Measurements from ENCODE around the gene KRTAP24-1. TPM values are rescaled to one million over a fixed set of nuclear protein-coding genes. Genes with fewer than 3 reads are reported as not detected.

Gene KRTAP24-1
- polyA plus RNA-seq (2013, experiment 1 of 2): not detected
- polyA plus RNA-seq (2013, experiment 2 of 2): not detected

- WGBS, 2 experiments (ENCODE audit: insufficient coverage in 2 of 2): 75 to 87% methylated on average over 2 of the region's 3 CpGs
- Histone ChIP-seq H3K27ac (ENCODE audit: low read depth, low read length, severe bottlenecking) (no peak within 1 kb of the TSS), H3K4me1 (ENCODE audit: control insufficient read depth, insufficient read depth, low read length, poor library complexity, severe bottlenecking) (no peaks in the 10 kb centered on the region), H3K36me3 (ENCODE audit: control insufficient read depth, insufficient read depth, low read length) (no peaks in the 10 kb centered on the region), H3K9me3 (ENCODE audit: control insufficient read depth, low read length) (no peaks in the 10 kb centered on the region), H3K4me3 (ENCODE audit: extremely low read depth, insufficient read depth, low read length, poor library complexity, severe bottlenecking) (no peak within 1 kb of the TSS)
Measured at GRCh38 chr21:30282850-30283249, at the start of gene KRTAP24-1. Gene KRTAP24-1 (minus strand): TSS chr21:30282950. CDS start chr21:30282932, 18 bp downstream.

- Histone ChIP-seq H3K27ac (ENCODE audit: low read depth, low read length, severe bottlenecking) (no peak overlapping the region), H3K36me3 (ENCODE audit: control insufficient read depth, insufficient read depth, low read length) (no peaks in the 10 kb centered on the region), H3K4me3 (ENCODE audit: extremely low read depth, insufficient read depth, low read length, poor library complexity, severe bottlenecking) (no peak overlapping the region), H3K4me1 (ENCODE audit: control insufficient read depth, insufficient read depth, low read length, poor library complexity, severe bottlenecking) (no peaks in the 10 kb centered on the region), H3K9me3 (ENCODE audit: control insufficient read depth, low read length) (no peaks in the 10 kb centered on the region)
- 80 to 88% methylated on average over 3 of the region's 4 CpGs for WGBS, 2 experiments (ENCODE audit: insufficient coverage in 2 of 2)
Measured at GRCh38 chr21:30329203-30329875, 46.6 kb upstream of the KRTAP24-1 start.

- Histone ChIP-seq H3K4me3 (ENCODE audit: extremely low read depth, insufficient read depth, low read length, poor library complexity, severe bottlenecking) (no peak overlapping the region), H3K36me3 (ENCODE audit: control insufficient read depth, insufficient read depth, low read length) (no peaks in the 10 kb centered on the region), H3K4me1 (ENCODE audit: control insufficient read depth, insufficient read depth, low read length, poor library complexity, severe bottlenecking) (no peaks in the 10 kb centered on the region), H3K9me3 (ENCODE audit: control insufficient read depth, low read length) (no peaks in the 10 kb centered on the region), H3K27ac (ENCODE audit: low read depth, low read length, severe bottlenecking) (no peak overlapping the region)
Measured at GRCh38 chr21:30326390-30326789, 43.6 kb upstream of the KRTAP24-1 start.

- Histone ChIP-seq H3K9me3 (ENCODE audit: control insufficient read depth, low read length) (no peaks in the 10 kb centered on the region), H3K27ac (ENCODE audit: low read depth, low read length, severe bottlenecking) (no peak within 1 kb of the TSS), H3K4me1 (ENCODE audit: control insufficient read depth, insufficient read depth, low read length, poor library complexity, severe bottlenecking) (no peaks in the 10 kb centered on the region), H3K4me3 (ENCODE audit: extremely low read depth, insufficient read depth, low read length, poor library complexity, severe bottlenecking) (no peak within 1 kb of the TSS), H3K36me3 (ENCODE audit: control insufficient read depth, insufficient read depth, low read length) (no peaks in the 10 kb centered on the region)
- 84% methylated on average over 2 of the region's 2 CpGs; no CpG with 5 or more reads in 1 of the 2 experiments for WGBS, 2 experiments (ENCODE audit: insufficient coverage in 2 of 2)
Measured at GRCh38 chr21:30320215-30320614, 37.5 kb upstream of the KRTAP24-1 start, which contains the start of gene KRTAP26-1. Gene KRTAP26-1 (minus strand): TSS chr21:30320315. CDS start chr21:30320035, 280 bp downstream.

- H3K27ac ChIP-seq (ENCODE audit: low read depth, low read length, severe bottlenecking): no peak overlapping the region
- no peaks in the 10 kb centered on the region for H3K4me1 ChIP-seq (ENCODE audit: control insufficient read depth, insufficient read depth, low read length, poor library complexity, severe bottlenecking)
- no peak overlapping the region for H3K4me3 ChIP-seq (ENCODE audit: extremely low read depth, insufficient read depth, low read length, poor library complexity, severe bottlenecking)
- WGBS, 2 experiments (ENCODE audit: insufficient coverage in 2 of 2): 63% methylated on average over 1 of the region's 2 CpGs; no CpG with 5 or more reads in 1 of the 2 experiments
- no peaks in the 10 kb centered on the region for H3K9me3 ChIP-seq (ENCODE audit: control insufficient read depth, low read length)
- no peaks in the 10 kb centered on the region for H3K36me3 ChIP-seq (ENCODE audit: control insufficient read depth, insufficient read depth, low read length)
Measured at GRCh38 chr21:30315701-30316100, 33.0 kb upstream of the KRTAP24-1 start.

GRCh38 chr21:30306884-30307283 lies 24.1 kb upstream of the KRTAP24-1 start:
- 87 to 100% methylated on average over 1 to 2 of the region's 2 CpGs for WGBS, 2 experiments (ENCODE audit: insufficient coverage in 2 of 2)
- no peaks in the 10 kb centered on the region for H3K36me3 ChIP-seq (ENCODE audit: control insufficient read depth, insufficient read depth, low read length)
- no peak overlapping the region for H3K4me3 ChIP-seq (ENCODE audit: extremely low read depth, insufficient read depth, low read length, poor library complexity, severe bottlenecking)

GRCh38 chr21:30305136-30305535 lies 22.4 kb upstream of the KRTAP24-1 start:
- Histone ChIP-seq H3K9me3 (ENCODE audit: control insufficient read depth, low read length) (no peaks in the 10 kb centered on the region), H3K4me1 (ENCODE audit: control insufficient read depth, insufficient read depth, low read length, poor library complexity, severe bottlenecking) (no peaks in the 10 kb centered on the region), H3K36me3 (ENCODE audit: control insufficient read depth, insufficient read depth, low read length) (no peaks in the 10 kb centered on the region), H3K4me3 (ENCODE audit: extremely low read depth, insufficient read depth, low read length, poor library complexity, severe bottlenecking) (no peak overlapping the region), H3K27ac (ENCODE audit: low read depth, low read length, severe bottlenecking) (no peak overlapping the region)
- WGBS, 2 experiments (ENCODE audit: insufficient coverage in 2 of 2): no CpG with 5 or more reads among the region's 1 CpG

More at GRCh38 chr21:30306884-30307283, 24.1 kb upstream of the KRTAP24-1 start:
- Histone ChIP-seq H3K27ac (ENCODE audit: low read depth, low read length, severe bottlenecking) (no peak overlapping the region), H3K9me3 (ENCODE audit: control insufficient read depth, low read length) (no peaks in the 10 kb centered on the region), H3K4me1 (ENCODE audit: control insufficient read depth, insufficient read depth, low read length, poor library complexity, severe bottlenecking) (no peaks in the 10 kb centered on the region)

GRCh38 chr21:30289215-30289614 lies 6.5 kb upstream of the KRTAP24-1 start, which contains the start of gene KRTAP25-1:
Gene KRTAP25-1 (minus strand): TSS chr21:30289514. CDS start chr21:30289490, 24 bp downstream.
- WGBS, 2 experiments (ENCODE audit: insufficient coverage in 2 of 2): 96 to 100% methylated on average over 2 of the region's 2 CpGs
- Histone ChIP-seq H3K4me1 (ENCODE audit: control insufficient read depth, insufficient read depth, low read length, poor library complexity, severe bottlenecking) (no peaks in the 10 kb centered on the region), H3K27ac (ENCODE audit: low read depth, low read length, severe bottlenecking) (no peak within 1 kb of the TSS), H3K9me3 (ENCODE audit: control insufficient read depth, low read length) (no peaks in the 10 kb centered on the region), H3K4me3 (ENCODE audit: extremely low read depth, insufficient read depth, low read length, poor library complexity, severe bottlenecking) (no peak within 1 kb of the TSS), H3K36me3 (ENCODE audit: control insufficient read depth, insufficient read depth, low read length) (no peaks in the 10 kb centered on the region)

GRCh38 chr21:30271611-30272010 lies 11.1 kb downstream of the KRTAP24-1 start:
- Histone ChIP-seq H3K36me3 (ENCODE audit: control insufficient read depth, insufficient read depth, low read length) (no peaks in the 10 kb centered on the region), H3K27ac (ENCODE audit: low read depth, low read length, severe bottlenecking) (no peak overlapping the region), H3K9me3 (ENCODE audit: control insufficient read depth, low read length) (peaks cover 4% of the 10 kb centered on the region), H3K4me3 (ENCODE audit: extremely low read depth, insufficient read depth, low read length, poor library complexity, severe bottlenecking) (no peak overlapping the region), H3K4me1 (ENCODE audit: control insufficient read depth, insufficient read depth, low read length, poor library complexity, severe bottlenecking) (no peaks in the 10 kb centered on the region)
- whole genome bisulfite sequencing, 2 experiments (ENCODE audit: insufficient coverage in 2 of 2): 86 to 100% methylated on average over 1 of the region's 1 CpG

- H3K4me3 ChIP-seq (ENCODE audit: extremely low read depth, insufficient read depth, low read length, poor library complexity, severe bottlenecking): no peak overlapping the region
- H3K27ac ChIP-seq (ENCODE audit: low read depth, low read length, severe bottlenecking): no peak overlapping the region
- no peaks in the 10 kb centered on the region for H3K4me1 ChIP-seq (ENCODE audit: control insufficient read depth, insufficient read depth, low read length, poor library complexity, severe bottlenecking)
- peaks cover 4% of the 10 kb centered on the region for H3K9me3 ChIP-seq (ENCODE audit: control insufficient read depth, low read length)
- H3K36me3 ChIP-seq (ENCODE audit: control insufficient read depth, insufficient read depth, low read length): no peaks in the 10 kb centered on the region
- 86 to 95% methylated on average over 4 to 5 of the region's 5 CpGs for WGBS, 2 experiments (ENCODE audit: insufficient coverage in 2 of 2)
Measured at GRCh38 chr21:30271156-30271555, 11.6 kb downstream of the KRTAP24-1 start.
